Tibial nerve (tissue), 4 donors: ENCODE data around the gene SEMA3A. TPM values are rescaled to one million over a fixed set of nuclear protein-coding genes. Genes with fewer than 3 reads are reported as not detected.

ENCODE experiments used
- DNase-seq, 2 donors: peaks; one replicate each; pipeline ENCODE4 v3.0.0-alpha.2; 2019; ENCODE audit warnings: low spot score in 2 of 2
- H3K27ac ChIP-seq, 4 donors: fragments of 200-600 bp; sonication (generic) in 3 of 4; one replicate each; pipeline ENCODE4 v1.5.1; 2017 to 2019; ENCODE audit warnings: mild to moderate bottlenecking in 1 of 4
- H3K27me3 ChIP-seq, 2 donors: fragments of 200-600 bp; sonication (generic) in 1 of 2; one replicate each; pipeline versions ENCODE4 v1.5.1 to v1.6.0; 2017 to 2019
- H3K36me3 ChIP-seq, 3 donors: fragments of 200-600 bp; sonication (generic); one replicate each; pipeline ENCODE4 v1.5.1; 2018 to 2019
- H3K4me1 ChIP-seq, 4 donors: fragments of 200-600 bp; sonication (generic) in 3 of 4; one replicate each; pipeline ENCODE4 v1.5.1; 2017 to 2019
- H3K4me3 ChIP-seq, 4 donors: fragments of 200-600 bp; sonication (generic) in 3 of 4; one replicate each; pipeline ENCODE4 v1.5.1; 2017 to 2019; ENCODE audit warnings: mild to moderate bottlenecking in 1 of 4, moderate library complexity in 1 of 4
- H3K9me3 ChIP-seq, 4 donors: fragments of 200-600 bp; sonication (generic) in 3 of 4; one replicate each; pipeline ENCODE4 v1.5.1; 2017 to 2019
- CTCF ChIP-seq, 5 experiments: fragments of 200-600 bp in 3 of 5; fragments of 450-650 bp in 2 of 5; sonication (generic) in 3 of 5; IDR thresholded peaks; one replicate each; pipeline ENCODE4 v1.5.1; 2016 to 2019; ENCODE audit warnings: antibody characterized with exemption in 5 of 5, mild to moderate bottlenecking in 3 of 5, moderate library complexity in 2 of 5
- EP300 ChIP-seq, 2 donors: sonication (generic); formaldehyde crosslinking; IDR thresholded peaks; one replicate each; pipeline ENCODE4 v1.6.1; 2017; ENCODE audit warnings: antibody characterized with exemption in 2 of 2, mild to moderate bottlenecking in 1 of 2
- POLR2A ChIP-seq, 2 donors: fragments of 450-650 bp; IDR thresholded peaks; one replicate each; pipeline ENCODE4 v1.6.1; 2017; ENCODE audit warnings: antibody characterized with exemption in 2 of 2, mild to moderate bottlenecking in 2 of 2, moderate library complexity in 2 of 2
- WGBS, 2 donors: methylation state at CpG; one replicate each; pipeline ENCODE4 v1.1.5; 2018; 5-methylcytosine and 5-hydroxymethylcytosine counted together
- total RNA-seq, 4 donors: library from RNA; depleted of rRNA; stranded (reverse); fragments of >200 nt; gene quantifications; one replicate each; pipeline ENCODE4 v1.1.0, GENCODE V29; 2016

SEMA3A gene
- total RNA-seq, 4 donors from 2014 or later = 2.9 to 9.3 (median 6.8) TPM

DNA sequence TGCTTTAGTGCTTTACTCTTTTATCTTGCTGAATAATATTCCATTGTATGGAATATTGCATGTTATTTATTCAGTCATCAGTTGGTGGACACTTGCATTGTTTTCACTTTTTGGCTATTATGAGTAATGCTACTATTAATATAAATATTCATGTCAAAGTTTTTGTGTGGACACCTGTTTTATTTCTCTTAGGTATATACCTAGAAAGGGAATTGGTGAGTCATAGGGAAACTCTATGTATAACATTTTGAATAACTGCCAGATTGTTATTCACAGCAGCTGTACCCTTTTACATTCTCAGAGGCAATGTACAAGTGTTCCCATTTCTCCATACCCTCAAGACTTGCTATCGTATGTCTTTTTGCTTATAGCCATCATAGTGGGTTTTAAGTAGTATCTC, 268.7 kb downstream of the SEMA3A start:
- Histone ChIP-seq H3K27me3 (no peaks in the 10 kb centered on the region), H3K4me1 (no peaks in the 10 kb centered on the region), H3K4me3 (no peak overlapping the region), H3K27ac (no peak overlapping the region), H3K9me3 (no peaks in the 10 kb centered on the region), H3K36me3 (no peaks in the 10 kb centered on the region)
- DNase-seq = no peak
- WGBS, 2 donors = 0 to 100% methylated on average over 1 of the region's 1 CpG
- TF ChIP-seq POLR2A (IDR thresholded peaks at IDR 0.05) (no peak), CTCF (IDR thresholded peaks at IDR 0.05) (no peak), EP300 (IDR thresholded peaks at IDR 0.05) (no peak)

- no peak overlapping the region for H3K4me3 ChIP-seq
- 35 to 39% methylated on average over 4 of the region's 4 CpGs for WGBS, 2 donors
- no peak overlapping the region for H3K27ac ChIP-seq
- DNase-seq = no peak
- no peaks in the 10 kb centered on the region for H3K9me3 ChIP-seq
- no peaks in the 10 kb centered on the region for H3K36me3 ChIP-seq
- H3K27me3 ChIP-seq = no peaks in the 10 kb centered on the region
- TF ChIP-seq EP300 (IDR thresholded peaks at IDR 0.05) (no peak), POLR2A (IDR thresholded peaks at IDR 0.05) (no peak), CTCF (IDR thresholded peaks at IDR 0.05) (no peak)
- H3K4me1 ChIP-seq = no peaks in the 10 kb centered on the region
Measured at GRCh38 chr7:83921941-83922607, 272.5 kb downstream of the SEMA3A start.

DNA sequence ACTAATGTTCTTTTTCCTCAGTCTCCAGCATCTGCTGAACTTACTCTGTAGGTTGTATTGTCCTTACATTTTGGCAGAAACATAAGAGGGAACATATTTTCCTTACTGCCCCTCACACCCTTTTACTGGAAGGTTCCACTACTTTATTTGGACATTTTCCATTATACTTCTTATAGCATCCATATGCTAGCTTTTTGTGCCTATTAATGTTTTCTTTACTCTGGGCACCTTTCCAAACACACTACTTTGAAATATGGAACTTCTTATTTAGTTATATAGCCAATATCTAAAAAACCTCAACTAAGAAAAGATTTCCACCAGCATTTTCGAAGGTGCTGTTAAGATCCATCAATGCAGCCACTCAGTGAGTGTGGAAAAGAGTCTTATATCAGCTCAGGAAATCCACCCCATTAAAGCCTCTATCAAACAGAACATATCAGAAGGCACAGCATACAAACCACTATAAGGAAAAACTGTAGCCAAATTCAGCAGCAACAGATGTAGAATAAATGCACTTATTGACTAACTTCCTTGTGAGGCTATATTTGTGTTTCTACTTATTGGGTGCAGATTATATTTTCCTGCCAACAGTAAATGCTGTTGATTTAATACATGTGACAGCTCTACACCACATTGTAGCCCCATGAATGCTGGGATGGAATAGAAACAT, 273.2 kb downstream of the SEMA3A start:
- no peak overlapping the region for H3K27ac ChIP-seq
- no peak for DNase-seq
- H3K36me3 ChIP-seq = no peaks in the 10 kb centered on the region
- no peak for TF ChIP-seq CTCF (IDR thresholded peaks at IDR 0.05)
- TF ChIP-seq EP300 (IDR thresholded peaks at IDR 0.05) = no peak
- no peak for TF ChIP-seq POLR2A (IDR thresholded peaks at IDR 0.05)
- 67 to 75% methylated on average over 1 of the region's 1 CpG for WGBS, 2 donors
- H3K9me3 ChIP-seq = no peaks in the 10 kb centered on the region
- H3K4me3 ChIP-seq = no peak overlapping the region
- H3K27me3 ChIP-seq = no peaks in the 10 kb centered on the region
- H3K4me1 ChIP-seq = no peaks in the 10 kb centered on the region

- DNase-seq = no peak
- no peaks in the 10 kb centered on the region for H3K9me3 ChIP-seq
- WGBS, 2 donors = 51 to 64% methylated on average over 1 of the region's 1 CpG
- H3K27ac ChIP-seq = no peak overlapping the region
- TF ChIP-seq EP300 (IDR thresholded peaks at IDR 0.05) (no peak), CTCF (IDR thresholded peaks at IDR 0.05) (no peak), POLR2A (IDR thresholded peaks at IDR 0.05) (no peak)
- no peaks in the 10 kb centered on the region for H3K4me1 ChIP-seq
- no peaks in the 10 kb centered on the region for H3K27me3 ChIP-seq
- H3K4me3 ChIP-seq = no peak overlapping the region
- H3K36me3 ChIP-seq = no peaks in the 10 kb centered on the region
Measured at GRCh38 chr7:83918142-83918541, 276.4 kb downstream of the SEMA3A start.

GRCh38 chr7:83913174-83913573, 281.4 kb downstream of the SEMA3A start:
- Histone ChIP-seq H3K27me3 (no peaks in the 10 kb centered on the region), H3K36me3 (no peaks in the 10 kb centered on the region), H3K4me3 (no peak overlapping the region), H3K9me3 (no peaks in the 10 kb centered on the region), H3K27ac (no peak overlapping the region), H3K4me1 (no peaks in the 10 kb centered on the region)
- DNase-seq = no peak
- TF ChIP-seq POLR2A (IDR thresholded peaks at IDR 0.05) (no peak), EP300 (IDR thresholded peaks at IDR 0.05) (no peak), CTCF (IDR thresholded peaks at IDR 0.05) (no peak)
